ENCODE measurements around the gene KDM3B. TPM values are rescaled to one million over a fixed set of nuclear protein-coding genes. Genes with fewer than 3 reads are reported as not detected.

The KDM3B gene
- total and polyA plus RNA-seq, 9 of the 15 experiments (the other 6 are each of a cell fraction or from before 2014, with no cell fraction given) = 13.8 to 62.8 (median 41.9) TPM

- no peak for TF ChIP-seq E4F1 (CRISPR knock-in tag; IDR thresholded peaks at IDR 0.05; ENCODE audit: borderline replicate concordance)
- TF ChIP-seq SLC30A9 (CRISPR knock-in tag; IDR thresholded peaks at IDR 0.05) = no peak
- TF ChIP-seq KAT2B (IDR thresholded peaks at IDR 0.05; ENCODE audit: low read depth, low read length) = no peak
- no peak for TF ChIP-seq ZNF639 (CRISPR knock-in tag; conservative IDR thresholded peaks at IDR 0.05 in 1 of 2, IDR thresholded peaks at IDR 0.05 in 1 of 2)
- TF ChIP-seq MBD1 (CRISPR knock-in tag; IDR thresholded peaks at IDR 0.05) = no peak
- no peak for TF ChIP-seq MCM3 (IDR thresholded peaks at IDR 0.05)
- peak; percentile 19; the same call in 1 of the 2 replicates for TF ChIP-seq EP300 (IDR thresholded peaks at IDR 0.05; ENCODE audit: low read length)
- peak; percentile 86; the same call in 1 of the 2 replicates for TF ChIP-seq OTX1 (CRISPR knock-in tag; IDR thresholded peaks at IDR 0.05)
- peak; percentile 38; the same call in 1 of the 2 replicates for TF ChIP-seq L3MBTL2 (IDR thresholded peaks at IDR 0.05)
- no peak for TF ChIP-seq ZEB2 (IDR thresholded peaks at IDR 0.05)
- no peak; the same call in 1 of the 2 replicates for TF ChIP-seq CGGBP1 (CRISPR knock-in tag; IDR thresholded peaks at IDR 0.05)
- no peak; the same call in none of the 2 replicates for TF ChIP-seq MYC (IDR thresholded peaks at IDR 0.05; ENCODE audit: low read depth, low read length)
- no peak for TF ChIP-seq MYC (CRISPR knock-in tag; IDR thresholded peaks at IDR 0.05; ENCODE audit: borderline replicate concordance, low read depth)
- TF ChIP-seq PML (IDR thresholded peaks at IDR 0.05; ENCODE audit: low read length) = peak; percentile 46; the same call in 1 of the 2 replicates
- TF ChIP-seq RBM39 (optimal IDR thresholded peaks at IDR 0.05; ENCODE audit: low read depth, low read length) = peak; percentile 22
- no peak for TF ChIP-seq TFAM (CRISPR knock-in tag; conservative IDR thresholded peaks at IDR 0.05)
- TF ChIP-seq ARNT (IDR thresholded peaks at IDR 0.05) = 0 out of 4 replicates have a peak, but pooled peaks of 1 of the 2 experiments have one; percentile 15
- TF ChIP-seq ZNF695 (CRISPR knock-in tag; IDR thresholded peaks at IDR 0.05) = peak; percentile 82; the same call in 1 of the 2 replicates
- TF ChIP-seq CTCFL (IDR thresholded peaks at IDR 0.05; ENCODE audit: borderline replicate concordance, insufficient read depth, low read depth, low read length, poor library complexity, severe bottlenecking) = no peak
- TF ChIP-seq ETV5 (CRISPR knock-in tag; IDR thresholded peaks at IDR 0.05; ENCODE audit: low read depth) = 0 out of 2 replicates have a peak, but pooled peaks have one; percentile 22
Measured at GRCh38 chr5:138469540-138470321, 117.2 kb downstream of the KDM3B start (continued).
